Adipose tissue (tissue), 3 donors: Measurements from ENCODE around the gene KATNAL1. TPM values are rescaled to one million over a fixed set of nuclear protein-coding genes. Genes with fewer than 3 reads are reported as not detected.
"Not testable (repeated sequence)": the region's sequence is repeated elsewhere in the genome, so short reads cannot be mapped to it uniquely, and the experiment has no call there.

Experiments
- H3K27ac ChIP-seq: one replicate; pipeline ENCODE4 v1.5.1; 2013; ENCODE audit warnings: low read depth, low read length
- WGBS, 3 donors: extraction: QIAGEN DNeasy Blood & Tissue Kit; methylation state at CpG; one replicate each; pipeline ENCODE4 v1.1.7; 2013; 5-methylcytosine and 5-hydroxymethylcytosine counted together
- polyA plus RNA-seq, 3 donors: library from polyadenylated mRNA; stranded (reverse); fragments of 200-250 nt; gene quantifications; one replicate each; pipeline ENCODE4 v1.2.3, GENCODE V29; 2013
- donor health status: healthy with polysubstance abuse.
- donor health status: Bipolar disorder and iron deficiency.
- donor health status: healthy.

The KATNAL1 gene
- polyA plus RNA-seq, 3 donors: 1.2 to 8.4 (median 5.9) TPM

DNA sequence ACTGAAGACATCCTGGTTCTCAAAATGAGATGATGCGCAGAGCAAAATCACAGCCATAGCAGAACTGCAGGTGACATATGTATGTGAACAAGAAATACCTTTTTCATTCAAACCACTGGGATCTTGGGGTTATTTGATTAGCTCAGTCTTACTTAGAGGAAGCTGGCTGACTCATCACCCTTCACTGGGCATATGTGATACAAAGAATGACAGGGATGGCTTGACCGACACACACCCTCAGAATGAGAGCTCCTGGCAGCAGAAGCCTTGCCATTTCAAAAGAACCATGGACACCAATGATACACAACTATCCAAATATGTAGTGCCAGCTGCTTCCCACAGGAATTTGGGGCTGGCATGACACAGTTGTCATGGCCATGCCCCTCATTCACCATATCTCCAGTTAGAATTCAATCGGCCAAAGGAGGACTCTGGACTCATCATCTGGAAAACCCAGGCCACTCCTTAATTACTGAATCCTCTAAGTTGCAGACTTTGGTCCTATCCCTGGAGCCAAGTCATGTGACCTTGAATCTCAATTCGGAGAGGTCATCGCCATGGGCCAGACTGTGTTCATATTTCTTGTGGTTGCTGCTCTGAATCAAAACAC is 115.8 kb downstream of the KATNAL1 start:
- WGBS, 3 donors: 85 to 92% (median 92%) methylated on average over 5 of the region's 5 CpGs

DNA sequence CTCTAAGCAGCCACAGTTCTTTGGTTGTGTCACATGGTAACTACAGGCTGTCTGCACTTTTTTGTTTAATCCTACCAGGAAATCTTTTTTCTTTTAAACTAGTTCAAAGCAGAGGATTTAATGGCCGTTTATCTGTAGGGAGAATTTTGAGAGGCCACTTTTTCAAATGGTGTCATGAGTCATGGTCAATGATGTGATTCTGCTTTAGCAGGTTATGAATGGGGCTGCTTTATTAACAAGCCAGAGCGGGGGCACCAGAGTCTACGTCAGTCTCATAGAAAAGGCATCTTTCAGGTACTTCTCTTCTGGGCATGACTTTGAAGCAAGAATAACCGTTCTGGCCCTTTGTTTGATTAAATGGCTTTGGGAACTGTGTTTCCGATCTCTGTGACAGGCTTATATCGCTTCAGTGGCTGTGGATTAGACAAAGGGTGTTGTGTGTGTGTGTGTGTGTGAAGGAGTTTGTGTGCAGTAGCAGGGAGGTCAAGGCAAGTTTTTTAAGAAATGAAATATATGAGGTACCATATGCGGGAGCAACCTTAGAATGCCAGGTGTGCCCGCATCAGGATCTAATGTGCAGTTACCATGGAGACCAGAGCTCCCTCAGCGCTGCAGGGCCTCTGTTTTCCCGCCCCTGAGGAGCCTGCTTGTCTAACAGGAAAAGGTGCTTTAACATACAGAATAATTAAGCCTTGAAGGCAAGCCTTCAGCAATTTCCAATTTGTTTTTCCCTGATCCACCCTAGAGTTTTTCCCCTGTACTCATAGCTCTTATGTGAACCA is 120.5 kb downstream of the KATNAL1 start:
- H3K27ac ChIP-seq: no peak overlapping the region
- 35 to 68% (median 65%) methylated on average over 10 of the region's 10 CpGs for WGBS, 3 donors

More for the DNA sequence above, 115.8 kb downstream of the KATNAL1 start:
- no peak overlapping the region for H3K27ac ChIP-seq

DNA sequence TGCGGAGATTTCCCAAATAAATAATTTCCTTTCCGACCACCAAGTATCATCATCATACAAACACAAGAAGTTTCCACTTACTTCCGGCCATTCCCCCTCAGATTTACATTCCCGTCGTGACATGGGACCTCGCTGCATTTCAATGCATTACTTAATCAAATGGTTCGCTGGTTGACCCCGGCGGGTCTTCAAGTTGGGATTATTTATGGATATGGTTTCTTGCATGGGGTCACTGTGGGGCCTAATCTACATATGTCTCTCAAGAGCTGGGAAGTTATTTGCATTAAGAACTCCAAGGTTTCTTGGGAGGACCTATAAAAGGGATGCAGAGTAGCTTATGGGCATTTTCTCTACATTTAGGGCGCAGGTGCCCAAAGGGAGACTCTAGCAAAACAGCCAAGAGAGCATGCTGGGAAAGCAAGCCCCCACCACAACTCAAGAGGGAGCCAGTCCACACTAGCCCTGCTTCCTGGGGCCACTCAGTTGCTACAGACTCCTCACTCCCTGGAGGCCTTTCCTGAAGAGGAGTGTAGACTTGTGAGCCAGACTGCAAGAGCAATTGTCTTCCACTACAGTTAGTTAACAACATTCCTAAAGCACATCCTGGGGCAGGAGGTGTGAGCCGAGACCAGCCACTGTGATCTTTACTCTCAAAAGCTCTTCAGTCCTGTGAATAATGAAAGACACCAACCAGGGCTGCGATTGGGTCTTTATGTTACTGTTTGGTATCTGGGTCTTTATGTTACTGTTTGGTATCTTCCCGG is 125.3 kb downstream of the KATNAL1 start:
- H3K27ac ChIP-seq: no peak overlapping the region
- WGBS, 3 donors: 82 to 89% (median 87%) methylated on average over 13 of the region's 13 CpGs

DNA sequence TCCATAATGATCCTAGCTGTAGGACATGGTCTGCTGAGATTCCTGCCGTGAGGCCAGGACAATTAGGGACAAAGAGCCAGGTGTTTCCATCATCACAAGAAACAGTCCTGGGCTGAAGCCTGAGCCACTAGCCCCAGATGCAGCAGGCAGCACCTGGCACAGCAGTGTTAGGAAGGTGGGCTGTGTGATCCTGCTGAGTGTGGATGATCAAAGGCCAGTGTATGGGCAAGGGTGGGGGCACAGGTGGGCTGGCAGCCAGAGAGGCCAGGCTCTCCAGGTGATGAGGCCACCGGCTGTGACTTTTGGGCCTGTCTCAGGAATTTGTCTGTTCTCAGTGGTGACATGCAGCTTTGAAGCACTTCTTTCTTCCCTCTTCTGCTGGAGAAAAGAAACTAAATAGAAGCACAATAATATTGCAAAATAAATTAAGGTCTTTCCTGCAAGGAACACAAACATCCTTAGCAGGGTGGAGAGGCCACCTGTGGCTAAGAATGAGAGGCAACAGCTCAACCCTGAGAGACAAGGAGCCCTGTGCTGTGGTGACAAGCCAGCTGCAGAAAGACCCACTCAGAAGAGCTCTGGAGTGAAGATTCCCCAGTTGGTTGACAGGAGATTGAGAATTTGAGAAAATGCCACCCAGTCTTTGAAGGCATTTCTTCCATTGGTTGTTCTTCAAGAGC is 127.6 kb downstream of the KATNAL1 start:
- 50 to 76% (median 69%) methylated on average over 2 of the region's 2 CpGs for WGBS, 3 donors
- H3K27ac ChIP-seq: no peak overlapping the region

DNA sequence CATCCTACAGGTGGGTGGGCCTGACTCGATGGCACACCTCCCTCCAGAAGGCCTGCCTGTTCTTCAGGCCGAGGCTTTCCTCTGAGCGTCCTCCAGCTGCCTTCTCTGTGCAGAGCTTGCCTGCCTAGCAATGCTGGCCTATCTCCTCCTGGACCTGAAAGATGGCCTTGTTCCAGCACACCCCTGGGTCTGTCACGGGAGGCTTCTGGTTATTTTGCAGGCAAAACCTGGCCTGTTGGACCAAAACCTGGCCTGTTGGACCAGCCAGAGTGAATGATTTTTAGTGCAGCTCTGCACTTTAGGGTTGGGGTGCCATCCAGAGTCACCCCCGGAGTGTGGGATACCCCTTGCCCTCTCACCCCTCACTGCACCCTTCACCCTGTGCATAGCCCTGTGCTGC is 128.4 kb downstream of the KATNAL1 start:
- H3K27ac ChIP-seq: no peak overlapping the region
- WGBS, 3 donors: 81 to 94% (median 94%) methylated on average over 5 of the region's 5 CpGs

DNA sequence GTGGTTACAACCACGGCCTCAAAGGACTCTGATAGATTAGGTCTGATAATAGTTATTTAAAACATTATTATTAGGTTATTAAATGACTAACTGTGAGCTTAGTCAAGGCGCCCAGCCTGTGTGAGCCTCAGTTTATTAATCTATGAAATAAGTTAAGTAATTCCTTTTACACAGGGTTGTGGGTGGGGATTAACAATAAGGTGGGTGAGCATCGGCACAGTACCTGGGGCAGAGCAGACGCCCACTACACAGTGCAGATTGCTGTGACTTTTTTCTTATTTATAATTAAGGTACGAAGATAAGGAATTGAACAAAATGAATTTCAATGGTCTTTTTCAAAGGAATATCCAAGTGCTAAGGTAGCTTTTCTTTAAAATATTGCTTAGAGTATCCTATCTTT is 132.2 kb downstream of the KATNAL1 start:
- H3K27ac ChIP-seq: no peak overlapping the region
- whole genome bisulfite sequencing, 3 donors: 84 to 93% (median 91%) methylated on average over 5 of the region's 5 CpGs

DNA sequence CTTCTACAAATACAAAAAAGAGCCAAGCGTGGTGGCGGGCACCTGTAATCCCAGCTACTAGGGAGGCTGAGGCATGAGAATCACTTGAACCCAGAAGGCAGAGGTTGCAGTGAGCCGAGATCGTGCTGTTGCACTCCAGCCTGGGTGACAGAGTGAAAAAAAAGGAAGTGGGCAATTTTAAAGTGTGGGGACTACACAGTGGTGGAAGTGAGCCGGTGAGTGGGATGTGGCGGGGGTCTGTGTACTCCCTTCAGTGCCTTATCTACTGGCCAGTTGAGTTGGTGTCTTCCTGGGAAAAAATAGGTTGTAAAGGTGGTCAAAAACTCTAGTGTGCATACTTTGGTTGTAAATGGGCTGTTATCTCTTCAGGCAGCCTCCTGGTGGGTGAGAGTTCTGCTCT is 133.1 kb downstream of the KATNAL1 start:
- WGBS, 3 donors: 66 to 83% (median 68%) methylated on average over 6 of the region's 6 CpGs
- not testable (repeated sequence) for H3K27ac ChIP-seq

DNA sequence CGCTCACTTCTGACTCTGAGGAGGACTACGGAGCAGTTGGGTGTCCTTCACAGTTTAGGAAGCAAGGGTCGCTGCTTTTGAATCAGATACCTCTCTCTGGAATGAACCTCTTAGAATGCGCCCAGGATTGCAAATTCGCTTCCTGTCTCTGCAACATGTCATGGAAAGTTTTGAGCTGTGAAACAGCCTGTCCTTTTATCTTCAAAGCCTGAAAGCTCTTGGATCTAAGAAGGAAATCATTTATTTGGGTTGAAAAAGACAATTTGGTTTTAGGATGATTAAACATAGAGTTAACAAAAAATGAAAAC is 134.1 kb downstream of the KATNAL1 start:
- 65 to 79% (median 68%) methylated on average over 5 of the region's 5 CpGs for WGBS, 3 donors
- no peak overlapping the region for H3K27ac ChIP-seq

DNA sequence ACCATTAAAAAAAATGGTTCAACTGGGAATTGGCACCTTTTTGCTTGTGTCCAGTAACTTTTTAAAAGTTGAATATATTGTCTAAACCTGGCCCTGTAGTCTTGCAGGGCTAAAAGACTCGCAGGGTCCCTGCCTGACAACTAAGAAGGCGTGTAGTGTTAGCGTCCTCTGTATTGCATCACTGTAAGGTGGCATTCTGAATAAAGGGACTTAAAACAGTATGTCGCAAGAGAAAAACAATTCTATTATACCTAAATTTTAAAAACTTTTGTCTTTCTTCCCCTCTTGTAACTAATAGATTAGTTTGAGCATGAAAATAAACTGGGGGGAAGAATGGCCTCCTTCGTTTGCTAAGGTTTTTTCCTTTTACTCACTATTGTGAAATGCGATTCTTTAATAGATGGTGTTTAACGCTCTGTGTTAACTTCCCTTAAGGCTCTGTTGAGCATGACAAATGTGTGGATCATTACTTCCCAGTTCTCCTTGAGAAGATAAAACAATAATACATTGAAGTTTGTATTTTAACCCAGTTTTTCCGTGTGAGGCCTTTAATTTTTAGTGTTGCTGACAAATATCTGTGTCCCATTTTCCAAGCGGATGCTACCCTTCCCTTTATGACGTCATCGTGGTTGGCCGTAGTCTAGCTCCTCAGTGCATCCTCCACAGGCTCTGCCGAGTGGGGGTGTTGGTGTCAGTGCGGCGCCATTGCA is 134.6 kb downstream of the KATNAL1 start:
- no peak overlapping the region for H3K27ac ChIP-seq
- WGBS, 3 donors: 68 to 83% (median 71%) methylated on average over 15 of the region's 15 CpGs

DNA sequence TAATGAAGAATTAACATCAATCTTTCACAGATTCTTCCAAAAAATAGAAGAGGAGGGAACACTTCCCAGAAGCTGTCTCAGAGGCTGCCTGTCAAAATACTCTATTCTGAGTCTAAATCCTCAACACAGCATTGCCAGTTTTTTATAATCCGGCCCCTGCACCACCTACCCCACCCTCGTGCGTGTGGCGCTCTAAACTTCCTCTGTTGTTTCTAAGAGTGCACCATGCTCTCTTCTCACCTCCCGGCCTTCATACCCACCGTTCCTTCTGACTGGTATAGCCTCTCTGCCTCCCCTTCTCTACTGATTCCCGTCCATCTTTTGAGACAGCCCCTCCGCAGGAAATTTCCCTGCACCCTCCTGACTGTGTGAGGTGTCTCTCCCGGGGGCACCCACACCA is 136.8 kb downstream of the KATNAL1 start:
- 70 to 87% (median 77%) methylated on average over 9 of the region's 9 CpGs for whole genome bisulfite sequencing, 3 donors
- H3K27ac ChIP-seq: no peak overlapping the region

DNA sequence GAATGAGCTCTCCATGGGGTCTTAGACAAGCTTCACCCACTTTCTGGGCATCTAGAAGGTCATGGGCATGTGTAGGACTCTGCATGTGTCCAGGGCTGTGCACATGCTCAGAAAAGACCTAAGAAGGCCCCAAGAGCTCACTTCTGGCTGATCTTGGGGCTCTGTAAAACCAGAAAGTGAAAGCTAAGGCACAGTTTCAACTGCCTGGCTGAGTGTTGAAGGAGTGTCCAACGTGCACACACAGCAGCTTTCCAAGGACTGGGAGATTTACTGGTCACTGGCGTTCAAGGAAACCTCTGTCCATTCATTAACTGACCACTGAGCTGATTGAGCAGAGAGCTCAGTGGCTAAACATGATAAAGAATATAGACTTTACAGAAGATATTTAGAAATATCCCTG is 137.9 kb downstream of the KATNAL1 start:
- no peak overlapping the region for H3K27ac ChIP-seq
- WGBS, 3 donors: 30 to 42% (median 41%) methylated on average over 2 of the region's 2 CpGs

DNA sequence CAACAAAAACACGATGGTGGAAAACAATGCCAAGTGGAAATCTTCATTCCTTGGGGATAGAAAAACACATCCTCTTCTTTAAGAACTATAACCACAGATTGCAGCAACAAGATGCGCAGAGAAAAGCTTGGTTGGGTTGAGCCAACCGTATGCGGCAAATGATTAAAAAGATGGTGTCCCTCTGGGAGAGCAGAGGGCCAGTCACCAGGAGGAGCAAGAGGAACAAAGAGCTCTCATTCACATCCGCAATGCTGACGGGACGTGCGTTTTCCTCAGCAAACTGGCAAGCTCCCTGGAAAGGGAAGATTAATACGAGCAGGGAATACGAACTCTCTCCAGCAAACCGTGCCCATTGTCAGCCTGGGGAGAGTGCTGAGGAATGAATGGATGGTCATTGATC is 141.6 kb downstream of the KATNAL1 start:
- no peak overlapping the region for H3K27ac ChIP-seq
- WGBS, 3 donors: 41 to 60% (median 48%) methylated on average over 11 of the region's 11 CpGs

DNA sequence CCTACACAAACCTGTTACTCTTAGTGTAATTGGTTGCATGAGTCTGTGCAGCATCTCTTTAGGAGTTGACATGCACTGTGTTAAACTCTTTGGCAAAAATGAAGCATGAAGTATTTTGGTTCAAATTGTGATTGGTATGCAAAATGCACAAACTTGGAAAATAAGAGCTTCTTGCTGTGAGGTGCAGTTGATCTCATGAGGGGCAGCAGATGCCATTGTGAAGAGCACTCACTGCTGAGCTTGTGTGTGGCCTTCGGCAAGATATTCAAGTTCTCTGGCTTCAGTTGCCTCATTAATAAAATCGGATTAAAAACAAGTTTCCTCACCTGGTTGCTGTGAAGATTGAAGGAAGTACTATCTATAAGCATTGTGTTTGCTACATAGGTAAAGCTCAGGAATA is 142.3 kb downstream of the KATNAL1 start:
- 75 to 89% (median 87%) methylated on average over 2 of the region's 2 CpGs for WGBS, 3 donors
- no peak overlapping the region for H3K27ac ChIP-seq

DNA sequence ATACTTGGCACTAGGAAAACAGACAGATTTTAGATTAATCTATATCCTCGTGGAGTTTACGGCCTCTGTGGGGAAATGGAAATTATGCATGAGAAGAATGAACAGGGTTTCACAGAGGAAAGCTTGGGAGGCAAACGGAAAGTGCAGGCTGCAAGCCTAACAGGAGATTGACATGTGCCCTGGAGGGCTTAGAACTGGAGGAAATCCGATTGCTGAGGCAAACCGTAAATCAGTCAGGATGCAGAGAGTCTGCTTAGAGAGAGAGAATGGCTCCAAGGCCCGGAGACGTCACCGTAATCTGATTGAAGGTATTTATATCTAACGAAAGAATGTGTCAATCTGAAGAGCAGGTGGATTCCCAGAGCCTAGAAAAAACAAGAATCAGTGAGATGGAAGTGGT is 143.2 kb downstream of the KATNAL1 start:
- WGBS, 3 donors: 34 to 40% (median 34%) methylated on average over 9 of the region's 9 CpGs
- no peak overlapping the region for H3K27ac ChIP-seq

DNA sequence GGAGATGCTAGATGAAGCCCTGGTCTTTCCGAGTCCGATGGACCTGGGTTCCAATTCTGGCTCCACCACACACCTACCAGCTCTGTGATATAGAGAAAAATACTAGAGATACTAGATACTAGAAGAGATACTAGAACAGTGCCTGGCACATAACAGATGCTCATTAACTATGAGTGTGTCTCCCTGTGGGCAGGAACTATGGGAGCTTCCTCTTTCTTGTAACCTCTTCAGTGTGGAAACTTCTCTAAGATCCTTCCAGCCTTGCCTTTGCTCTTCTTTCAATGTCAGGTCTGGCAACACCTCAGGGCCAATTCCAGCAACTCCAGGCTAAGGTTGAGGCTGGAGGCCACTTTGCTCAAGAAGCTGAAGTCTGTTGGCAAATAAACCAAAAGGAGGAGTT is 143.9 kb downstream of the KATNAL1 start:
- H3K27ac ChIP-seq: no peak overlapping the region
- 88 to 98% (median 95%) methylated on average over 2 of the region's 2 CpGs for WGBS, 3 donors

DNA sequence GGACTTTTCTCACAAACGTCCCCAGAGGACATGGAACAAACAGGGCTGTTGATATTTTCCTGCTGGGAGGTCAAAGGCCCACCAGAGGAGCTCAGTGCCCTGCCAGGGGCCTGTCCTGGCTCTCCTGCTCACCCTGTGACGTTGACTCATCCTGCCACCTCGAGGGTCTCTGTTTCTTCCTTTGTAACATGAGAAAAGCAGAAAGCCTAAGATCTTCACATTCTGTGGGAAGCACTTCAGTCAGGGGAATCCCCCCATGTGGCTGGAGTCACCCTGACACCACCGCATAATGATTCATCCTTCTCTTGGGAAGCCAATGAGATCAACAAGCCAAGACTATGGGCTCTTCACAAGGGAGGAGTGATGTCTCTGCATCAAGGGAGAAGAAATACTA is 147.9 kb downstream of the KATNAL1 start:
- no peak overlapping the region for H3K27ac ChIP-seq
- 37 to 49% (median 43%) methylated on average over 4 of the region's 4 CpGs for WGBS, 3 donors

DNA sequence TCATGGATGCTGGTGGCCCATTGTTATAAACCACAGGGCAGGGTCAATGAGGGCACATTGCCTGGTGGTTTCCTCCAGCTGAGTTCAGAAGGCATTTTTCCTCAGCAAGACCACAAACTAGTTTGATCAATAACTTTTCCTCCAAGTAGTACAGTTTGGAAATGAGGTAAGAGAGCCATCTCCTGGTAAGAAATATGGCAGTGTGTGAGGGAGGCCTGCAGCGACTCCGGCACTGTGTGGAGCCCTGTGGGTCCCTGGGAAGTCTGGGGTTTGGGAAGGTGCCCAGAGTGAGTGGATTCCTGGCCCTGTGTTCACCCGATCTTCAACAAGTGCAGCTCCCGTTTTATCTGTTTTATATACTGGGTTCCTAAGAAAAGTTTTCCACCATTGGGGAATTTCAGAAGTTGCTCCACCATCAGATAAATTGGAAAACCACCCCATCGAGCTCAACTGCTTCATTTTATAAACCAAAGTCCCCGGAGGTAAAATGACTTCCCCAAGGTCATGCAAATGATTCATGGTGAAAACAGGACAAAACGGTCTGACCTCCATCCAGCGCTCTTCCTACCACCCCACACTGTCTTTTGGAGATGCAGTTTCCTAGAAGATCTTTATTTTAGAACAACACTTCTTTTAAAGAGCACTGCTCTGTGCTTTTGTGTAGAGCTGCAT is 148.4 kb downstream of the KATNAL1 start:
- 60 to 75% (median 60%) methylated on average over 8 of the region's 8 CpGs for WGBS, 3 donors
- no peak overlapping the region for H3K27ac ChIP-seq

DNA sequence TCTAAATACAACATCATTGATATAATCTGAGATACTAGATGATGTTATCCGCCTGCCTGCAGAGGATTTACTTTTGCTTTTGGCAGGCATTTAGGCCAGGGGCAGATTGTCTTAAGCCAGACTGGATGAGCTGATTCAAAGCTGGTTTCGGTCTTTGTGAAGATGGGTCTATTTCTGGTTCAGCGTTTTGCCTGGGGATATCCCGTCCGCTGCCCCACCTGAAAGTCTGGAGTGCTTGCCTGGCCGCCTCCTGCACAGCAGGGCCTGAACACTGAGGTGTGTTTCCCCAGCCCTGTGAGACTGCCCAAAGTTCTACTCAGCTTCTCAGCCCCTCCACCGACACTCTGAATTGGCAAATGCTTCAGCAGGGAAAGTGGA is 149.7 kb downstream of the KATNAL1 start:
- no peak overlapping the region for H3K27ac ChIP-seq
- WGBS, 3 donors: 90 to 95% (median 94%) methylated on average over 7 of the region's 7 CpGs
